IMR-90 (cell line): ENCODE data around the gene MAP10. TPM values are rescaled to one million over a fixed set of nuclear protein-coding genes. Genes with fewer than 3 reads are reported as not detected.
A peak's percentile ranks its signal among the peaks of the same experiment; 100 is the strongest.

ENCODE experiments used
- ATAC-seq: fragments of 200-7000 bp; cut with Tn5 transposase; 2 replicates; pipeline ENCODE4 v1.9.1; 2020; ENCODE audit warnings: low read depth, mild to moderate bottlenecking, moderate library complexity
- BruUV-seq: library from RNA; stranded (reverse); fragments of 400-500 nt; replicated peaks from 2 replicates; lab custom pipeline; 2021; lab: Mats Ljungman, UMichigan
- CTCF ChIA-PET: fragments of 300-600 bp; formaldehyde crosslinking; extraction: SDS; loops from one replicate; lab custom pipeline; 2021; ENCODE audit warnings: antibody characterized with exemption; lab: Yijun Ruan, JAX
- POLR2A ChIA-PET: fragments of 300-600 bp; sonication (Branson Sonifier 250); formaldehyde crosslinking; loops from one replicate; lab custom pipeline; 2022; ENCODE audit warnings: antibody characterized with exemption; ENCODE audit not compliant: unreplicated experiment; lab: Charles Lee
- DNase-seq: peaks from one replicate; pipeline ENCODE4 v3.0.0; 2013
- H2AFZ ChIP-seq: replicated peaks from 2 replicates; pipeline ENCODE3; 2013; ENCODE audit warnings: low read length, mild to moderate bottlenecking; ENCODE audit not compliant: poor library complexity
- H2AK5ac ChIP-seq: 2 replicates; pipeline ENCODE4 v1.6.1; 2013; ENCODE audit warnings: low read depth, low read length, inconsistent platforms
- H2AK9ac ChIP-seq: replicated peaks from 2 replicates; pipeline ENCODE3; 2013; ENCODE audit warnings: mild to moderate bottlenecking, low read depth, low read length, moderate library complexity; ENCODE audit not compliant: poor library complexity
- H2BK120ac ChIP-seq: 2 replicates; pipeline ENCODE4 v1.6.1; 2013; ENCODE audit warnings: low read depth, low read length, inconsistent platforms
- H2BK15ac ChIP-seq: 3 replicates; pipeline ENCODE4 v1.6.1; 2013; ENCODE audit warnings: low read depth, low read length, inconsistent platforms
- H2BK20ac ChIP-seq: 2 replicates; pipeline ENCODE4 v1.6.1; 2013; ENCODE audit warnings: low read depth, mild to moderate bottlenecking, inconsistent platforms, low read length, moderate library complexity
- H2BK5ac ChIP-seq: 2 replicates; pipeline ENCODE4 v1.6.1; 2013; ENCODE audit warnings: mild to moderate bottlenecking, low read depth, low read length, inconsistent platforms; ENCODE audit not compliant: poor library complexity, severe bottlenecking
- H3K14ac ChIP-seq: replicated peaks from 2 replicates; pipeline ENCODE4 v1.6.1; 2013; ENCODE audit warnings: low read depth, low read length, inconsistent platforms
- H3K18ac ChIP-seq: 2 replicates; pipeline ENCODE4 v1.6.1; 2013; ENCODE audit warnings: low read depth, low read length, control low read depth
- H3K23ac ChIP-seq: 2 replicates; pipeline ENCODE4 v1.6.1; 2013; ENCODE audit warnings: low read depth, low read length, inconsistent platforms
- H3K27ac ChIP-seq: 2 replicates; pipeline ENCODE4 v1.5.1; 2013; ENCODE audit warnings: mild to moderate bottlenecking, control low read depth, low read length; ENCODE audit not compliant: insufficient read depth
- H3K27me3 ChIP-seq: 2 replicates; pipeline ENCODE4 v1.6.1; 2013; ENCODE audit warnings: low read length; ENCODE audit not compliant: control insufficient read depth, insufficient read depth
- H3K36me3 ChIP-seq: 2 replicates; pipeline ENCODE4 v1.6.1; 2013; ENCODE audit warnings: low read length, mixed read lengths; ENCODE audit not compliant: control insufficient read depth, insufficient read depth
- H3K4ac ChIP-seq: 2 replicates; pipeline ENCODE4 v1.6.1; 2013; ENCODE audit warnings: low read depth, low read length, inconsistent platforms
- H3K4me1 ChIP-seq: 2 replicates; pipeline ENCODE4 v1.6.1; 2013; ENCODE audit warnings: low read length, mixed read lengths; ENCODE audit not compliant: control insufficient read depth, insufficient read depth
- H3K4me2 ChIP-seq: 2 replicates; pipeline ENCODE4 v1.6.1; 2013; ENCODE audit warnings: low read depth, mild to moderate bottlenecking, control low read depth, low read length, moderate library complexity
- H3K4me3 ChIP-seq: 2 replicates; pipeline ENCODE4 v1.5.1; 2013; ENCODE audit warnings: low read depth, mild to moderate bottlenecking, control low read depth, low read length, moderate library complexity; ENCODE audit not compliant: insufficient read depth
- H3K56ac ChIP-seq: 2 replicates; pipeline ENCODE4 v1.6.1; 2013; ENCODE audit warnings: low read length, inconsistent platforms; ENCODE audit not compliant: insufficient read depth; ENCODE audit errors: extremely low read depth
- H3K79me1 ChIP-seq, 2 experiments: 2 replicates each; pipeline ENCODE4 v1.6.1; 2013; ENCODE audit warnings: low read length in 2 of 2, inconsistent platforms in 1 of 2, low read depth in 1 of 2
- H3K9ac ChIP-seq: 2 replicates; pipeline ENCODE4 v1.6.1; 2013; ENCODE audit warnings: low read depth, low read length, control low read depth
- H3K9me1 ChIP-seq: 2 replicates; pipeline ENCODE4 v1.6.1; 2013; ENCODE audit warnings: low read length, inconsistent platforms; ENCODE audit not compliant: insufficient read depth
- H3K9me3 ChIP-seq: 2 replicates; pipeline ENCODE4 v1.6.1; 2013; ENCODE audit warnings: low read length; ENCODE audit not compliant: control insufficient read depth, insufficient read depth
- H4K20me1 ChIP-seq: 2 replicates; pipeline ENCODE4 v1.6.1; 2013; ENCODE audit warnings: low read length, inconsistent platforms; ENCODE audit not compliant: insufficient read depth
- H4K5ac ChIP-seq: 2 replicates; pipeline ENCODE4 v1.6.1; 2013; ENCODE audit warnings: mild to moderate bottlenecking, low read depth, low read length, control low read depth
- H4K8ac ChIP-seq, 2 experiments: 2 replicates each; pipeline ENCODE4 v1.6.1; 2013; ENCODE audit warnings: low read depth in 2 of 2, low read length in 2 of 2, control low read depth in 1 of 2, inconsistent platforms in 1 of 2
- H4K91ac ChIP-seq: 2 replicates; pipeline ENCODE4 v1.6.1; 2013; ENCODE audit warnings: low read depth, low read length, inconsistent platforms; ENCODE audit not compliant: insufficient read depth
- BHLHE40 ChIP-seq: fragments of 150-350 bp; IDR thresholded peaks from 2 replicates; pipeline ENCODE4 v1.6.1; 2016; ENCODE audit warnings: mild to moderate bottlenecking, low read depth, low read length
- CTCF ChIP-seq: conservative IDR thresholded peaks from 2 replicates; pipeline ENCODE4 v1.5.1; 2012; ENCODE audit warnings: mild to moderate bottlenecking, low read depth, low read length, improper control_type of control experiment
- ELK1 ChIP-seq: fragments of 150-350 bp; IDR thresholded peaks from 2 replicates; pipeline ENCODE4 v1.6.1; 2016; ENCODE audit warnings: low read depth, mild to moderate bottlenecking, low read length, moderate library complexity, borderline replicate concordance
- FOS ChIP-seq: fragments of 150-350 bp; IDR thresholded peaks from 2 replicates; pipeline ENCODE4 v1.6.1; 2016; ENCODE audit warnings: low read depth, low read length
- MAZ ChIP-seq: IDR thresholded peaks from 2 replicates; pipeline ENCODE4 v1.6.1; 2012; ENCODE audit warnings: low read depth, mild to moderate bottlenecking, low read length, improper control_type of control experiment, moderate library complexity, borderline replicate concordance
- MXI1 ChIP-seq: IDR thresholded peaks from 2 replicates; pipeline ENCODE4 v1.6.1; 2012; ENCODE audit warnings: low read depth, mild to moderate bottlenecking, low read length, moderate library complexity, borderline replicate concordance
- NFE2L2 ChIP-seq: fragments of 150-350 bp; IDR thresholded peaks from 2 replicates; pipeline ENCODE4 v1.6.1; 2016; ENCODE audit warnings: low read depth, mild to moderate bottlenecking, low read length
- RAD21 ChIP-seq: IDR thresholded peaks from 2 replicates; pipeline ENCODE4 v1.6.1; 2012; ENCODE audit warnings: low read length, improper control_type of control experiment
- RFX5 ChIP-seq: IDR thresholded peaks from 2 replicates; pipeline ENCODE4 v1.8.0; 2012; ENCODE audit warnings: low read depth, mild to moderate bottlenecking, low read length, moderate library complexity
- WGBS, 2 experiments: methylation state at CpG; one replicate each; pipeline versions ENCODE4 v1.1.5 to v1.1.7; 2013; ENCODE audit warnings: missing lambda C conversion rate in 2 of 2; ENCODE audit not compliant: insufficient read length in 1 of 2; ENCODE audit errors: extremely low coverage in 2 of 2; 5-methylcytosine and 5-hydroxymethylcytosine counted together
- dilution Hi-C: fragments of 300-500 bp; cut with HindIII; formaldehyde crosslinking; loops from one replicate; pipeline ENCODE4 v1.14.3; 2018; ENCODE audit warnings: low sequenced_read_pairs; ENCODE audit not compliant: unreplicated experiment
- in situ Hi-C: fragments of 300-500 bp; cut with MboI; formaldehyde crosslinking; loops from 3 replicates; pipeline ENCODE4 v1.14.3; 2019; ENCODE audit warnings: low sequenced_read_pairs, inconsistent platforms, mixed read lengths
- intact Hi-C: fragments of 100-400 bp; cut with micrococcal nuclease; formaldehyde crosslinking; loops from 2 replicates; pipeline ENCODE4 v1.10.0; 2022
- polyA plus RNA-seq, 3 experiments: library from polyadenylated mRNA; depleted of rRNA; stranded (reverse); fragments of >200 nt; gene quantifications; 2 replicates each; pipeline ENCODE4 v1.2.3, GENCODE V29; 2012; ENCODE audit warnings: low replicate concordance in 1 of 3
- total RNA-seq: library from RNA; depleted of rRNA; stranded (reverse); fragments of >200 nt; gene quantifications from 2 replicates; pipeline ENCODE4 v1.2.3, GENCODE V29; 2012

Gene MAP10
- total and polyA plus RNA-seq, 2 of the 4 experiments (the other 2 are of a cell fraction): 1.0 to 1.1 TPM

- no peak overlapping the region for H2BK20ac ChIP-seq
- dilution Hi-C loops (no loop called here), in situ Hi-C loops (no loop called here), intact Hi-C loops (no loop called here)
- no peak overlapping the region for H3K27ac ChIP-seq
- no peak overlapping the region for H2AK5ac ChIP-seq
- CTCF ChIA-PET: no interaction called here
- no peak overlapping the region for H3K4me3 ChIP-seq
- no peak overlapping the region for H2AFZ ChIP-seq
- BruUV-seq: no TSS peak
- H3K36me3 ChIP-seq: no peaks in the 10 kb centered on the region
- peaks cover 2% of the 10 kb centered on the region; the same call in 1 of the 2 replicates for H3K9me1 ChIP-seq
- TF ChIP-seq RAD21 (no peak), MXI1 (no peak), NFE2L2 (no peak), RFX5 (no peak), CTCF (no peak), FOS (no peak), ELK1 (no peak), MAZ (no peak), BHLHE40 (no peak)
- no peaks in the 10 kb centered on the region for H3K27me3 ChIP-seq
- H4K20me1 ChIP-seq: no peaks in the 10 kb centered on the region
- ATAC-seq (no peak), DNase-seq (no peak)
- no peak overlapping the region for H2AK9ac ChIP-seq
- no peaks in the 10 kb centered on the region for H3K9me3 ChIP-seq
- H3K18ac ChIP-seq: no peak overlapping the region; the same call in 1 of the 2 replicates
- no peak overlapping the region for H3K4ac ChIP-seq
- no peak overlapping the region for H4K91ac ChIP-seq
- H3K14ac ChIP-seq: no peak overlapping the region
- H4K8ac ChIP-seq: no peak overlapping the region
- H2BK15ac ChIP-seq: no peak overlapping the region
- H3K4me2 ChIP-seq: peak overlapping the region; percentile 58; the same call in 1 of the 2 replicates
- no peak overlapping the region for H2BK120ac ChIP-seq
- no peak overlapping the region for H2BK5ac ChIP-seq
- H3K4me1 ChIP-seq: peaks cover 4% of the 10 kb centered on the region
- H3K23ac ChIP-seq: no peak overlapping the region
- no peaks in the 10 kb centered on the region for H3K79me1 ChIP-seq
- WGBS, 2 experiments: no CpG with 5 or more reads among the region's 6 CpGs
- no peak overlapping the region for H3K56ac ChIP-seq
- no peak overlapping the region for H4K5ac ChIP-seq
- POLR2A ChIA-PET: no interaction called here
- no peak overlapping the region for H3K9ac ChIP-seq
Observed at GRCh38 chr1:232797856-232798510, 7.2 kb upstream of the MAP10 start.
